Uterus (tissue), 2 donors: ENCODE measurements around the gene ATP4A.

Experiments used
- POLR2A ChIP-seq, 2 donors: fragments of 450-650 bp; IDR thresholded peaks; one replicate each; pipeline ENCODE4 v1.6.1; 2016; ENCODE audit warnings: antibody characterized with exemption in 2 of 2, mild to moderate bottlenecking in 1 of 2, moderate library complexity in 1 of 2
- TF ChIP-seq, protein P1 (sequence below), 4 experiments: fragments of 200-600 bp in 2 of 4; fragments of 450-650 bp in 2 of 4; sonication (generic) in 2 of 4; IDR thresholded peaks; one replicate each; pipeline ENCODE4 v1.5.1; 2016 to 2019; ENCODE audit warnings: antibody characterized with exemption in 4 of 4, mild to moderate bottlenecking in 2 of 4, moderate library complexity in 1 of 4

DNA sequence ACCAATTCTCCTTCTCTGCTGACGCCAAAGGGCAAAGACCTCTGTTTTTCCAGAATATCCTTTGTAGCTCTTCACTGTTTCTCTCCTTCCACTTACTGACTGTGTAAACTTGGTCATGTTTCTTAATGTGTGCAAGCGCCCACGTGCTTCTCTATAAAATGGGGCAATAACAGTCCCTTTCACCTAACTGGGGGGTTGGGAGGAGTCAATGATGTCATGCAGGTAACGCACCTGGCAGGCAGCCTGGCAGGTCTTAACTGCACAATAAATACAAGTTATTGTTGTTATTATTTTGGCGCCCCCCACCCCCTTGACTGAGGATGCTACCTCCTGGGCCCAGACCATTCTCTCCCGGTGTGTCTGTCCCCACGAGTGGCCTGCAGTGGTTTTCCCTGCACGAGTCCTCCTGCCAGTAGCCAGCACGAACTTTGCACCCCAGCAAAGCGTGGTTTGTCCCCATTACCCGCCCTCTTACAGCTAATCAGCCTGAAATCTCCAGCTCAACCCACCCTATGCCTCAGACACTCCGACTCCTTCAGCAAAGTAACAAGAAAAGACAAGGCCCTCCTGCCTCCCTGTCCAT is 40.6 kb downstream of the ATP4A start:
- no peak for TF ChIP-seq POLR2A (IDR thresholded peaks at IDR 0.05)
- TF ChIP-seq, protein P1, sequence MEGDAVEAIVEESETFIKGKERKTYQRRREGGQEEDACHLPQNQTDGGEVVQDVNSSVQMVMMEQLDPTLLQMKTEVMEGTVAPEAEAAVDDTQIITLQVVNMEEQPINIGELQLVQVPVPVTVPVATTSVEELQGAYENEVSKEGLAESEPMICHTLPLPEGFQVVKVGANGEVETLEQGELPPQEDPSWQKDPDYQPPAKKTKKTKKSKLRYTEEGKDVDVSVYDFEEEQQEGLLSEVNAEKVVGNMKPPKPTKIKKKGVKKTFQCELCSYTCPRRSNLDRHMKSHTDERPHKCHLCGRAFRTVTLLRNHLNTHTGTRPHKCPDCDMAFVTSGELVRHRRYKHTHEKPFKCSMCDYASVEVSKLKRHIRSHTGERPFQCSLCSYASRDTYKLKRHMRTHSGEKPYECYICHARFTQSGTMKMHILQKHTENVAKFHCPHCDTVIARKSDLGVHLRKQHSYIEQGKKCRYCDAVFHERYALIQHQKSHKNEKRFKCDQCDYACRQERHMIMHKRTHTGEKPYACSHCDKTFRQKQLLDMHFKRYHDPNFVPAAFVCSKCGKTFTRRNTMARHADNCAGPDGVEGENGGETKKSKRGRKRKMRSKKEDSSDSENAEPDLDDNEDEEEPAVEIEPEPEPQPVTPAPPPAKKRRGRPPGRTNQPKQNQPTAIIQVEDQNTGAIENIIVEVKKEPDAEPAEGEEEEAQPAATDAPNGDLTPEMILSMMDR (IDR thresholded peaks at IDR 0.05): no peak
